Measurements from ENCODE around the gene HAUS1.
A peak's percentile ranks its signal among the peaks of the same experiment; 100 is the strongest.
"Not testable (repeated sequence)": the region's sequence is repeated elsewhere in the genome, so short reads cannot be mapped to it uniquely, and the experiment has no call there.

The HAUS1 gene

DNA sequence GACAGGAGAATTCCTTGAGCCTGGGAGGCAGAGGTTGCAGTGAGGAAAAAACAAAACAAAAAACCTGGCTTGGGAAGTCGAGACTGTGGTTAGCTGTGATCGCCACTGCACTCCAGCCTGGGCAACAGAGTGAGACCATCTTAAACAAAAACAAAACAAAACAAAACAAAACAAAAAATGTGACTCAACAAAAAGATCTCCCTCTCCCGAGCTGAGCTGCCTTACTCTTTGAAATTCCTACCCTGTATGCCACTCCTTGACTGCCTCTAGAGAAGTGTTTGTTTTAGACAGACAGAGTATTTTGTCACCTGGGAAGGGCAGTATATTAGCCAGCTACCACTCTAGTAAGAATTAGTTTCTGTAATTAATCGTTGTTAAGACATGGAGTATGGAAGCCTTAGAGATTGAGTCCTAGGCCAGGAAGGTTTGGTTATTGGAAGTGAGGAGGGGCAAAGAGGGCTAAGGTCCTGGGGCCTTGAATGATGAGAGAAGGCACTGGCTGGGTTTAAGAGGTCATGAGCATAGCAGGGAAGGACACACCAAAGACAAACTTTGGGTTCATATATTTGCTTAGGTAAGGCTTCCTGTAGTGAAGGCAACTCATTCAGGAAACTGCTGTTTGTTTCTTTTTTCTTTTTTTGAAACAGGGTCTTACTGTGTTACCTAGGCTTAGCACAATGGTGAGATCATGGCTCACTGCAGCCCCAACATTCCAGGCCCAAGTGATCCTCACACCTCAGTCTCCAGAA is 56.0 kb downstream of the HAUS1 start:
- DNase-seq, result no peak

DNA sequence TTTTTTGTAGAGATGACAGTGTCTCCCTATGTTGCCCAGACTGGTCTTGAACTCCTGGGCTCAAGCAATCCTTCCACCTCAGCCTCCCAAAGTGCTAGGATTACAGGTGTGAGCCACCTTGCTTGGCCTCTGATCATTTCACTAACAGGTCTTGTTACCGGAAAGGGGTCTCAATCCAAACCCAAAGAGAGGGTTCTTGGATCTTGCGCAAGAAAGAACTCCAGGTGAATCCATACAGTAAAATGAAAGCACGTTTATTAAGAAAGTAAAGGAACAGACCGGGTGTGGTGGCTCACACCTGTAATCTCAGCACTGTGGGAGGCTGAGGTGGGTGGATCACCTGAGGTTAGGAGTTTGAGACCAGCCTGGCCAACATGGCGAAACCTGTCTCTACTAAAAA is 56.7 kb downstream of the HAUS1 start:
- not testable (repeated sequence) for DNase-seq

DNA sequence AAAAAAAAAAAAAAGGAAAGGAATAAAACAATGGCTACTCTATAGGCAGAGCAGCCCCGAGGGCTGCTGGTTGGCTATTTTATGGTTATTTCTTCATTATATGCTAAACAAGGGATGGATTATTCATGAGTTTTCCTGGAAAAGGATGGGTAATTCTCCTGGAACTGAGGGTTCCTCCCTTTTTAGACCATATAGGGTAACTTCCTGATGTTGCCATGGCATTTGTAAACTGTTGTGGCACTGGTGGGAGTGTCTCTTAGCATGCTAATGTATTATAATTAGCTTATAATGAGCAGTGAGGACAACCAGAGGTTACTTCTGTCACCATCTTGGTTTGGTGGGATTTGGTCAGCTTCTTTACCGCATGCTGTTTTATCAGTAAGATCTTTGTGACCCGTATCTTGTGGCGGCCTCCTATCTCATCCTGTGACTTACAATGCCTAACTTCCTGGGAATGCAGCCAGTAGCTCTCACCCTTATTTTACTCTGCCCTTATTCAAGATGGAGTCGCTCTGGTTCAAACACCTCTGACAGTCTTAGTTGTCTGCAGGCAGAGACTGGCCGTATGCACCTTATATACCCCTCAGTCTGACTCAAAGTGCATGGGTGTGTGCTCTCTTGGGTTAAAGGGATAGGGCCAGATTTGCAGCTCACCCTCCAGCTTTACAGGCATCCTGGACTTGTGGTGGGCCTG is 57.7 kb downstream of the HAUS1 start:
- no peak for DNase-seq

GRCh38 chr18:46163091-46163490 is 58.9 kb downstream of the HAUS1 start:
- no peak for DNase-seq

GRCh38 chr18:46163941-46164499 is 59.8 kb downstream of the HAUS1 start:
- no peak for DNase-seq

GRCh38 chr18:46164502-46164901 is 60.3 kb downstream of the HAUS1 start:
- not testable (repeated sequence) for DNase-seq

DNA sequence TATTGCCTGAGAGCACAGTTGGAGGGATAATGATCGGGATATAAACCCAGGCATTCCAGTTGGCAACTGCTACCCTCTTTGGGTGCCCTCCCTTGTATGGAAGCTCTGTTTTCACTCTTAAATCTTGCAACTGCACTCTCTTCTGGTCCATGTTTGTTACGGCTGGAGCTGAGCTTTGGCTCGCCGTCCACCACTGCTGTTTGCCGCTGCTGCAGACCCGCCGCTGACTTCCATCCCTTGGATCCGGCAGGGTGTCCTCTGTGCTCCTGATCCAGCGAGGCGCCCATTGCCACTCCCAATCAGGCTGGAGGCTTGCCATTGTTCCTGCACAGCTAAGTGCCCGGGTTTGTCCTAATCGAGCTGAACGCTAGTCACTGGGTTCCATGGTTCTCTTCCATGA is 60.7 kb downstream of the HAUS1 start:
- no peak for DNase-seq

DNA sequence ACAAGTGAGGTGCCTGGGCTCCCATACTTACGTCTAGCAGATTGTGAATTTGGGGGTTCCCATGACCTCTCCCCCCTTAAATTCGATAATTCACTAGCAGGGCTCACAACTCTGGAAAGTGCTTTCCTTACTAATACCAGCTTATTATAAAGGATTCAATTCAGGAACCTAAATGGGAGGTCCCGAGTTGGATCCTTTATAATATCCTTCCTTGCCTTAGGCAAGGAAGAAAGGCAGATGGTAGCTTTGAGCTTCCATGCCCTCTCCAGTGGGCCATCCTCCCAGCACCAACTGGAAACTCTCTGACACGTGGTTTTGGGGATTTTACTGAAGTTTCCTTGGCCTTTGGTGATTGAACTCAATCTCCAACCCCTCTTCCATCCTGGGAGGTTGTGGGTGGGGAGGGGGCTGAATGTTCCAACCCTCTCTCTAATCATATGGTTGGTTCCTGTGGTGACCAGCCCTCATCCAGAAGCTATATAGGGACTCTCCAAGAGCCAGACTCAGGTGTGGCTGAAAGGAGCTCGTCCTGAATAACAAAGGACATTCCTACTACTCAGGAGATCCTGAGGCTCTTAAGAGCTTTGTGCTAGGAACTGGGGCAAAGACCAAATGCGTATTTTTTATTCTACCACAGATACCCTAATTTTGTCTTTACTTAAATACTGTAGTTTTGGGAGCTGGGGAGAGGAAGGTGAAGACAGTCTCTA is 62.2 kb downstream of the HAUS1 start:
- DNase-seq, result no peak

DNA sequence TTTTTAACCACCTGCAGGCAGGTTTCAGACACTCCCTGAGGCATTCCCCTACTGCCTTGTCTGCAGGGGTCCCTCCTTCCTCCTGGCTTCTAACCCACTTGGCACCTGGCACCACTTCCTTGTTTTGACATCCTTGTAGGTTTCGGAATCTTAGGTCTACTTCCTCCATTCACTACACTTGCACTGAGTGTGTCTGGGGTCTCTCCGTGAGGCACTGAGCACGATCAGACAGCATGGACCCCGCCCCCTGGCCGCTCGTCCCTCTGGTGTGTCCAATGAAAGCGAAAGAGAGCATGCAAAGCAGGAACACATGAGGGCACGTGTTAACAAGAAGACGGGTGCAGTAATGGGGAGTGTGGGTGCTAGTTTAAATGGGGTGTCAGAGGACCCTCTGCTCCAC is 63.8 kb downstream of the HAUS1 start:
- DNase-seq, result peak; percentile 36

DNA sequence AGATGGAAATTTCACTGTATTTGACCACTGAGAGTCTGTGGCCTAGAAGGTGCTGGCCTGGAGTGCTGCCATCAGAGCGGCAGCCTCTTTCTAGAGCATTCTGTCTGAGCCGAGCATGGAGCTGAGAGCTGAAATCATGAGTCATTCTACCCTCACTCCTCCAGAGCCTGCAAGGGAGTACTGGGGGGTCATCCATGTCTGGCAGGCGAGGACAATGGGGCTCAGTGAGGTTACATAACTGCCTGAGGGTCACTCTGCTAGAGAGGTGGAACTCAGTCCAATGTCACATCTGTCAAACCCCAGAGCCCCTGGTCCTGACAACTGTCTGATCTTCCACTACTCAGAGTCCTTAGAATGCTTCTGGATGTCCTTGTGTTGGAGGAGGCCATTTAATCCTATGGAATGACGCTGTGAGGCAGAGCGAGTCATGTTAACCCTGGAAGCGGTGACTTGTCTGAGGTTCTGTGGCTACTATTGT is 65.3 kb downstream of the HAUS1 start:
- no peak for DNase-seq

DNA sequence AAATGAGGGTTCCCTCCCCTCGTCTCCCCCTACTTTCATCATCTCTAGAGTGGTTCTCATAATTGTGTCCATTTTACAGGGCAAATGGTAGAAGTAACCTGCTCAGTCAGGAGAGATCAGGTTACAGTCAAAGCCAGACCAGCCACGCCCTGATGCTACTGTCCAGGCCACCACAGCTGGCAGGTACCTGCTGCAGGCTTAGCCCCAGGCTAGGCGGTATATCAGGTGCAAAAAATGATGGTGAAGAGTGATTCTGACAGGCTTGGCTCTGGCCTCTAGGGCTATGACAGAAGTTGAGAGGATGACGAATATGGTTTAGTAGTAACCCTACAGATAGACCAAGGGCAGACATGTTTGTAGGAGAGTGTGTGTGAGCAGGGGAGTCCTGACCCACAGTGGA is 67.1 kb downstream of the HAUS1 start:
- DNase-seq, result no peak

DNA sequence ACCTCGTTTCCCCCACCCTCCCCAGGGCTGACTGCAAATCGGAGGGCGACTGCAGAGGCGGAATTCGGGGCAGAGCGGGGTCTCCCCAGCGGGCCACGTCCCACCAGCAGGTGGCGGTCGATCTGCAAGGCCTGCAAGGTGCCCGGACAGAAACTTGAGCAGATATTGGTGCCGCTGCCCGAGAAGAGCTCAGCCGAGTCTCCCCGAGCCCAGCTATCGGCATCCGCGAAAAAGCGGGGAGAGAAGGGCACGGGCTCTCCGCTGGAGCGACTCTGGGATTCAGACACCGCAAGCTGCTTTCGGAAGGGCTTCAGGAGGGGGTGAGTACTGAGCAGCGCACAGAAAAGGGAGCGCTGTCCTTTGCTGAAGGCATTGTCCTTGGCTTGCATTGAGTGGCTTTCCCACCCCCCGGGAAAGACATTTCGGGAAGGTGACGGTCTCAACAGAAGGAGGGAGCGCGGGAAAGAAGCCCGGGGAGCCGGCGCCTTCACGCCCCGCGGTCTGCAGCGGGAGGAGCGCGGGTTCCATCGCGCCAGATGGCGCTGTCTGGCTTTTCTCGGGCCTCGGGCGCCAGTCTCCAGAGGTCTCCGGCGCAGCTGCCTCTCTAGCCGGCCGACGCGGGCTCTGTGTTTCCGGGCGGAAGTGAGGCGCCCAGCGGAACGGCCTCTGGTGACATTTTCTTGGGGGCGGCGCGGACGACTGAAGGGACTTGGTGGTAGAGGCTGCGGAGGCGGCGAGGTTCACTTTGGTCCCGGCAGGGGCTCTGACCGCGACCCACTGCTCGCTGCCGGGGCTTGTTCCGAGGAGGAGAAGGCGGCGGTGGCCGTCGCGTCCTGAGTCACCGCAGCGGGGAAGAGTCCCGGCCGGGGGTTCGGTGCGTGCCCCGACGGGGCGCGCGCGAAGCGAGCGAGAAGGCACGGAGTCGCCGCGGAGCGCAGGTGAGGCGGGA is 69.5 kb downstream of the HAUS1 start:
- peak; percentile 94 for DNase-seq

DNA sequence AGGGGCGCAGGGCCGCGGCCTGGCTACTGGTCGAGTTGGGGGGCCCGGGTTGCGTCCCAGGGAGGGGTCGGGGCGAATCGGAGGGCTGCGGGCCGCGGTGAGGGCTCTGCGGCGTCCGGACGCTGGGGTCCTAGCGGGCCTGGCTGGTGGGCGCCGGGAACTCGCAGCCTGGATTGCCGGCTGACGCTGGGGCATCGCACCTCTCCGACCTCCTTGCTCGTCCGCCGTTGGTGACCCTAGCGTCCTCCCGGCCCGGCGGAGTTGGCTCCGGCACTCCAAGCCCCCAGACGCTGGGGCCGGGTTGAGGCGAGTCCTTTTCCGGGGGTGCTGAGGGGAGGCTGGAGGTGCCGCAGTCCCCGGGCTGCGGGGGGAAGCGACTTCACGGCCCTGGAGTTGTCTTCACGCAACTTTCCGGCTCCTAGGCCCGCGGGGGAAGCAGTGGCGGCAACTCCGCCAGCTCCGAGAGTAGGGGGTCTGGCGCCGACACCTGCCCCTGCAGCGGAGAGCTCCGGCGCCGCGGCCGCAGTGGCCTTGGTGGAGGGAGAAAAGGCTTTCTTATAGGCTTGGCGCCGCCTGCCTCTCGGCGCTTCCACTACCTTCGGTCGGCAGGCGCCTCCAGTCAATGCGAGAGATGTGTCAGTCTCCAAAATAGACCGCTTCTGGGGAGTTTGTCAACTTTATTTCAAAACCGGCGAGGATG is 70.3 kb downstream of the HAUS1 start:
- peak; percentile 36 for DNase-seq

GRCh38 chr18:46176001-46176400 is 71.8 kb downstream of the HAUS1 start:
- DNase-seq, result no peak
